HL-60/S4 treated with phorbol 12-myristate 13-acetate at 8.2 ng/mL for 4 days and 3 days (cell line): ENCODE measurements around the gene DCT.

Experiments
- in situ Hi-C: fragments of 300-500 bp; cut with MboI; formaldehyde crosslinking; loops from 2 replicates; pipeline ENCODE4 v1.15.0; 2022; ENCODE audit warnings: low sequenced_read_pairs

Gene DCT

GRCh38 chr13:94454906-94455305, 24.6 kb downstream of the DCT start:
- in situ Hi-C loops = no loop called here

- in situ Hi-C loops = no loop called here
Measured at GRCh38 chr13:94454334-94454733, 25.1 kb downstream of the DCT start.

GRCh38 chr13:94444826-94445225, 34.7 kb downstream of the DCT start:
- in situ Hi-C loops = loop anchor here (25.0 kb wide), 1 partner anchor 167 kb away; the partner anchor contains the start of gene GPR180

GRCh38 chr13:94435604-94436226, 43.8 kb downstream of the DCT start:
- in situ Hi-C loops = loop anchor here (25.0 kb wide), 1 partner anchor 177 kb away; the partner anchor contains the start of gene GPR180

GRCh38 chr13:94433055-94433961, 46.2 kb downstream of the DCT start:
- in situ Hi-C loops = loop anchor here (25.0 kb wide), 1 partner anchor 179 kb away; the partner anchor contains the start of gene GPR180

GRCh38 chr13:94431987-94432386, 47.5 kb downstream of the DCT start:
- in situ Hi-C loops = loop anchor here (25.0 kb wide), 1 partner anchor 180 kb away; the partner anchor contains the start of gene GPR180

- in situ Hi-C loops = loop anchor here (25.0 kb wide), 1 partner anchor 181 kb away; the partner anchor contains the start of gene GPR180
Measured at GRCh38 chr13:94431574-94431973, 47.9 kb downstream of the DCT start.

- in situ Hi-C loops = loop anchor here (25.0 kb wide), 1 partner anchor 185 kb away; the partner anchor contains the start of gene GPR180
Measured at GRCh38 chr13:94427313-94427953, 52.0 kb downstream of the DCT start.

GRCh38 chr13:94419925-94420305, 59.6 kb downstream of the DCT start:
- in situ Hi-C loops = no loop called here

- in situ Hi-C loops = no loop called here
Measured at GRCh38 chr13:94419304-94419924, 60.1 kb downstream of the DCT start.

GRCh38 chr13:94417294-94417693, 62.2 kb downstream of the DCT start:
- in situ Hi-C loops = no loop called here

- in situ Hi-C loops = no loop called here
Measured at GRCh38 chr13:94416454-94417080, 62.9 kb downstream of the DCT start.

- in situ Hi-C loops = no loop called here
Measured at GRCh38 chr13:94415500-94416237, 63.8 kb downstream of the DCT start.

- in situ Hi-C loops = no loop called here
Measured at GRCh38 chr13:94414708-94415107, 64.8 kb downstream of the DCT start.

- in situ Hi-C loops = no loop called here
Measured at GRCh38 chr13:94414141-94414540, 65.3 kb downstream of the DCT start.

GRCh38 chr13:94413598-94413944, 65.9 kb downstream of the DCT start:
- in situ Hi-C loops = no loop called here

GRCh38 chr13:94412870-94413597, 66.4 kb downstream of the DCT start:
- in situ Hi-C loops = no loop called here

- in situ Hi-C loops = no loop called here
Measured at GRCh38 chr13:94411747-94412146, 67.7 kb downstream of the DCT start.
